Amniotic epithelial cell (primary cell): ENCODE measurements around the gene NLRP2B.
"Not testable (repeated sequence)": the region's sequence is repeated elsewhere in the genome, so short reads cannot be mapped to it uniquely, and the experiment has no call there.

Experiments
- DNase-seq: peaks from one replicate; pipeline ENCODE4 v3.0.0-alpha.2; 2010; ENCODE audit warnings: low read depth

The NLRP2B gene

DNA sequence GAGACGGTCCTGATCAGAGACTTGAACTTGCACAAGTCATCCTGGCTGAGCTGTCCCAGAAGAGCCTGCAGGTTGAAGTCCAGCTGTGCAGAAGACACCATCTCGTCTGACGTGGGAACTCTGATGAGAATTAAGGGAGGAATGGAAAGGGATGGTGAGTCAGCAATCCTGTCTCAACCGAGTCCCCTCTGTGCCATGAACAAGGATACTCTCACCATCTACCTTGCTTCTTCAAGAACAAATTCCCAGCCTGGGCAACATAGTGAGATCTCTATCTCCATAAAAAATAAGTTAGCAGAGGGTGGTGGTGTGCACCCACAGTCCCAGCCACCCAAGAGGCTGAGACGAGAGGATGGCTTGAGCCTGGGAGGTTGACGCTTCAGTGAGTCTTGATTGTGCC, at the start of gene NLRP2B:
TSS of gene NLRP2B (minus strand) at position 101 of the 400 bp plus-strand sequence.
- no peak for DNase-seq

DNA sequence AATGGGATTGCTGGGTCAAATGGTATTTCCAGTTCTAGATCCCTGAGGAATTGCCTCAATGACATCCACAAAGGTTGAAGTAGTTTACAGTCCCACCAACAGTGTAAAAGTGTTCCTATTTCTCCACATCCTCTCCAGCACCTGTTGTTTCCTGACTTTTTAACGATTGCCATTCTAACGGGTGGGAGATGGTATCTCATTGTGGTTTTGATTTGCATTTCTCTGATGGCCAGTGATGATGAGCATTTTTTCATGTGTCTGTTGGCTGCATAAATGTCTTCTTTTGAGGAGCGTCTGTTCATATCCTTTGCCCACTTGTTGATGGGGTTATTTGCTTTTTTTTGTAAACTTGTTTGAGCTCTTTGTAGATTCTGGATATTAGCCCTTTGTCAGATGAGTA, 45.9 kb upstream of the NLRP2B start:
- DNase-seq: not testable (repeated sequence)

DNA sequence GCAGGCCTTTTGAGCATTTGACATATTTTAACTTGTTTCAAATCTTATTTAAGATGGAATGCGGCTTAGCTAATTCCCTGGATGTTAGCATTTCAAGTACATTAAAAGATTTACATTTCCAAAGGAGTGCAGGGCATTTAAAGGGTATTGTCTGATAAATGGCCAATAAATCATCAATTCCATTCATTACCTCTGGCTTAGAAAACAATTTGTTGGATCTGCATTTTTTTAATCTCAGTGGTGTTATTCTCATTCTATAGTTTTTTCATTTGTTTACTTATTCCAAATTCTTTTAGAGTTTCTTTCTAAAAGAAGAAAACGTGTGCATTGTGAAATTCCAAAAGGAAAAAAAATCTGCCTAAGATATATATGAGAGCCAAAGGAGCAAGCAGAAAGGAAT, 1.3 kb upstream of the NLRP2B start:
- no peak for DNase-seq

DNA sequence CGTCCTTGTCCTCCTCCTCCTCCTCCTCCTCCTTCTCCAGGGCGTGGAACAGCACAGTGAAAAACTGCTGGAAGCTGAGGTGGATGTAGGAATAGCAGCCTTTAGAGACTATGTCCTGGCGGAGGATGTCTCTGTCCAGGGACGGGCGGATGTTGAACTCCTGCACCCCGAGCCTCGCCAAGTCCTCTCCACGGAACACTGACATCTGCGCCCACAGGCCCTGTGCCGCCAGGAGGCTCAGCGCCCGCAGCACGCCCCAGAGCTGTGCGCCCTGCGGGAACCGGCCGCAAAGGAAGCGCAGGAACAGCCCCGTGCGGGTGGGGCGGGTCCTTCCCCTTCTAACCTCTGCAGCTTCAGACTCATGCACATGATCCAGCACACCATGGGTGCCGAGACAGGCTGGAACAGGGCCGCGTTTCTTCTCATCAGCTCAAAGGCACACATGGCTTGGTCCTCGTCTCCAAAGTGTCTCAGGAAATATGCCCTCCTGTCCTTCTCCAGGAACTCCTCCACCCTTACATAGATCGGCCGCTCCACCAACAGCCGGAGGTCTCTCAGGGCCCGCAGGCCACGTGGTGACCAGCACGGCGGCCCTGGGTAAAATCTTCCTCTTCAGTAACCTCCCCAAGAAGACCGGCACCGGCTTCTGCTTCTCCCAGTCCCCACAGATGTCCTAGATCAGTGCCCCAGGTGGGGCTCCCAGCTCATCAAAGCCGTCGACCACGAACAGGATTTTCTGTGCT, 1.2 kb downstream of the NLRP2B start:
- DNase-seq: no peak

DNA sequence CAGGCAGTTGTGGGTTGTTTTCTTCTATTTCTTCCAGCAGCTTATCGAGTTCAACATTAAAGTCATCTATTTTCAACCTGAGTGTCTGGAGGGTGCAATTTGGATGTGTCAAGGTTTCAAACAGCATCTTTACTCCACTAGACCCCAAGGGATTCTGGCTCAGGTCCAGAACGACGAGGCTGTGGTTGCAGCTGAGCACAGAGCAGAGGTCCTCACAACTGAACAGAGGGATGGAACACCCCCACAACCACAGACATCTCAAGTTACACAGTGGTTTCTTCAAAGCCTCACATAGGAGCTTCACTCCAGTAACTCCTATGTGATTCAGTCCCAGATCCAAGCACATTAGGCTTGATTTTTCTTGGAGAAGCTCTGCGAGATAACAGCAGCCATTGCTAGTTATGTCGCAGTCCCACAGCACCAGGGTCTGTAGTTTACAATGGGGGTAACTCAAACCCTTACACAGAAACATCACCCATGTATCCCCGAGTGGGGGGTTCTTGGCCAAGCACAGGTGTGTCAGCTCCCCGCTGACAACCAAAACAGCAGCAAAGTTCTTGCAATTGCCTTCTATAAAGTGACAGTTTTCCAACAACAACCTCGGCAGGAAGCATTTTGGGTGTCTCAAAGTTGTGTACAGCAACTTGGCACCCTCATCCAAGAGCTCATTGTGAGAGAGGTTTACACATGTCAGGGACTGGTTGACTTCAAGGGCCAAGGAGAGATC, 2.8 kb downstream of the NLRP2B start:
- no peak for DNase-seq

DNA sequence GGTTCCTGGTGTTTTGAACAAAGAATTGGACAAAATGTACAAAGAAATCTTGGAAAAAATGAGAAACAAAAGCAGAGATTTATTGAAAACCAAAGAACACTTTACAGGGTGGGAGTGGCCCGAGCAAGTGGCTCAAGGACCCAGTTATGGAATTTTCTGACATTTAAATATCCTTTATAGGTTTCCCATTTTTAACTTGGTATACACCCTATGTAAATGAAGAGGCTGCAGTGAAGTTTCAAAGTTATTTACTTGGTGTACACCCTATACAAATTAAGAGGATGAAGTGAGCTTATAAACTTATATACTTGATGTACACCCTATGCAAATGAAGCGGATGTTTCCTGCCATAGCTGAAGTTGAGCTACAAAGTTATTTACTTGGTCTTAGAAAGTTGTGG, 4.7 kb downstream of the NLRP2B start:
- no peak for DNase-seq

DNA sequence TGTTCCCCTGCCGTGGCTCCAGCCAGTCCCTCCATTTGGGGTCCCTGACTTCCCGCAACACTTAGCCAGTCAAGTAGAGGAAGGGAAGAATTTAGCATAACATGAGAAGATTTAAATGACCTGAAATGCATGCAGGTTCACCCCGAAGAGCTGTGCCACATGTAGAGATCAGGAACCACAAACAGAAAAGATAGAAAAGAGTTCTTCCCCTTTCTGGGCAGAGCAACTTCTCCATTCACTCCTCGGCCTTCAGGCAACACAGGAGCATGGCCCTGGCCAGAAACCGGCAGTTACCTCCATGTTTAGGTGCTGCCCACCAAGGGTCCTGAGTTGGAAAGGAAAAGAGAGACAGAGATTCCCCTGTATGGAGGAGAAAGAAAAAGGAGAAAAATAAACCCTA, 5.2 kb downstream of the NLRP2B start:
- no peak for DNase-seq

DNA sequence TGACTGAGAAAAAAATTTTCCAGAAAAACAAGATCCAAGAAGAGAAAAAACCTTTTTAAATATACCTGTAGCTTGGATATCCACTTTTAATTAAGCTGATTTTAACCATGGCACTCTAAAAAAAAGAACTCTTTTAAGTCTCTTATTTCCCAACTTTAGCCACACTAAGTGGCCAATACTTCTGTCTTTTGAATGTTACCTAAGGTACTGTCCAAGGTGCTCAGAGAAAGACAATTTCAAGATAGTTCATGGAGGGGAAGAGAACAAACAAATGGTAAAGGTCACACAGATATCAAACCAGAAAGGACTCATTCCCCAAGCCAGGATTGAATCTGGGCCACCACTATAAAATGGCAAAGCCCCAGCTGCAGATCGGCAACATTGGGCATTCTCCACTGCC, 10.1 kb downstream of the NLRP2B start:
- no peak for DNase-seq

DNA sequence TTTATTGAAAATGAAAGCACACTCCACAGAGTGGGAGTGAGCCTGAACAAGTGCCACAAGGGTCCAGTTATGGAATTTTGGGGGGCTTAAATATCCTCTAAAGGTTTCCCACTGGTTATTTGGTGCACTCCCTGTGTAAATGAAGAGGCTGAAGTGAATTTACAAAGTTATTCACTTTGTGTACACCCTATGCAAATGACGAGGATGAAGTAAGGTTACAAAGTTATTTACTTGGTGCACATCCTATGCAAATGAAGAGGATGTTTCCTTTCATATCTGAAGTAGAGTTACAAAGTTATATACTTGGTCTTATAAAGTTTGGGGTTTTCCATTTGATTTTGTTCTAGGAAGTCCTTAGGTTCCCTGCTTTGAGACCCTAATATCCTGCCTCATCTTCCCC, 13.1 kb downstream of the NLRP2B start:
- DNase-seq: no peak

DNA sequence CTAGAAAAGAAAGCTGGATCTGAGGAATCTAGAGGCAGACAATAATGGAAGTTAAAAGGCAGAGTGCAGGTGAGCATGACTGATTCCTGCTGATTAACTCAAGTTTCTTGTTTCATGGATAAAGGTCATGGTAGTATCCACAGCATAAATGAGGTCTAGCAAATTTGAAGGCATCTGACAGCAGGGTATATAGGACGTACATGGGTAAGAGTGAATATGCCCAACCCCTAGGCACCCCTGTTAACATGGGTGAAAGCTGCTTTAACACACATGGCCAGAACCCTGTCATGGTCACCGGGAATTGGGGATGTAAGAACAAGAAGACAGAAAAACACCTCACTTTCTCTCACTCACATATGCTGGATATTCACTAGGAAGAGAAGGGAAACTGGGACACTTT, 25.0 kb downstream of the NLRP2B start:
- DNase-seq: no peak

DNA sequence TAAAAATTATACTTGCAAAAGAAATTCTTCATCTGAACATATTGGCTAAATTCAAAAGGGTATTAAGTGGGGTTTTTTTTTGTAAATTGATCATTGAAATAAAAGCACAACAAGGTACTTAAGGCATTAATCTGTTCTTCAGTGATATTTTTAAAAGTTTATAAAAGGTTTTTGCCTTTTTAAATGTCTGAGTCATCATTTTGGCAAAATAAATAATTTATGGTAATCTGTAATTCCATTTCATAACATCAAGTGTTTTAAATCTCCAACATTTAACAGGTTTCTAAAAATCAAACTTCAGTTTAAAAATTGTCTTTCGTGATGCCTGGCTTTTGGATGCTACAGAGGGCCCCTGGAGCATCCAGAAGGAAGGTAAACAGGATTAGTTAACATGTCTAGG, 27.4 kb downstream of the NLRP2B start:
- DNase-seq: no peak

DNA sequence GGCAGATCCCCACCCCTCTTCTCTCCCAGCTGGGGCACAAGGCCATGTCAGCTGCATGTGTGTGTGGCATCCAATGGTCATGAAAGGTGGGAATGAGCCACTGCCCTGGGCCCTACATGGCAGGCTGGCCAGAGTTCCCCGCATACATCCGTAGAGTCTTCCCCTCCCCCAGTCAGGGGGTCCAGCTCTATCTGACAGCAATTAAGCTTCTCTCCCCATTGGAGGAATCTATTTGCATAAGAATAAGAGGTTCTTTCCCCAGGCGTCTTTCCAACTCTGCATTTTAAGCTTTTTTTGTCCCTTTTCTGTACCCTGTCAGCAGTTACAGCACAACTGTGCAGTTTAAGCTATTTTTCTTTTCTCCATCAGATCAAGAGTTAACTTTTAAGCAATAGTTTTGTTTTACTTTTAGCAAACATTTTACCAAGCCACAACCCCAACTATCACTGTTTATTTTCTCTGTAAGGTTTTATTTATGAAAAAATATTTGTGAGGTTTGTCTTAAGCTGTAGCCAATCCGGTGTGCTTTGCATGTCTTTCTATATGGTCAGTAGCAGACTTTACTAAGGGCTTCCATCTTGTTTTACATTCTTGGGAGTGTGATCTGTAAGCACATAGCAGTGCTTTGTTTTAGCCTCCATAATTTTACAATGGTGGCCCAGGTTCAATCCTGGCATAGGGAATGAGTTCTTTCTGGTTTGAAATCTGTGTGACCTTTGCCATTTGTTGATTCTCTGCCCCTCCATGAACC, 28.7 kb downstream of the NLRP2B start:
- no peak for DNase-seq

DNA sequence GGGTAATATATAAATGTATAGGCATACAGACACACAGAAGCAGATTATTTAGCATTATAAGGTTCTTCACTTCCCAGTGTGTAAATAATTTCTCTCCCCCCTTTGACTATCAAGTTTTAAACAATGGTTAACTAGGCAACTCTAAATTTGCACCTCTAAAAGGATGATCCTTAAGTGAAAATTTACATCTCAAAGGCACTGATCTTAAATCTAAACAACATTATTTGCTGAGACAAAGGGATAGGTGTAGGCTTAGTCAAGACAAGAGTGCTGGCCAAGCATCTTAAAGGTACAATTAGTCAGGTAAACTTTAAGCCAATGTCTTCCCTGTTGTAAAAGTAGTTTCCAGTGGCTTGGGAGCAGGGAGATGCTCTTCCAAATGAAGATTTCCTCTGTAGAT, 33.0 kb downstream of the NLRP2B start:
- no peak for DNase-seq

DNA sequence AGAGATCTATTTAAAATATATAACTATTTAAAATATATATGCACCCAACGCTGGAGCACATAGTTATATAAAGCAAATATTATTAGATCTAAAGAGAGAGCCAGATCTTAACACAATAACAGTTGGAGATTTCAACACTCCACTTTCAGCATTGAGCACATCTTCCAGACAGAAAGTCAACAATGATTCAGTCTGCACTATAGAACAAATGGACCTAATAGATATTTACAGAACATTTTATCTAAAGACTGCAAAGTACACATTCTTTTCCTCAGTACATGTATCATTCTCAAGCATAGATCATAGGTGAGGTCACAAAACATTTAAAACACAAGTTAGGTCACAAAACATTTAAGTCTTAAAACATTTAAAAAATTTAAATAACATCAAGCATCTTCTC, 36.4 kb downstream of the NLRP2B start:
- DNase-seq: no peak

DNA sequence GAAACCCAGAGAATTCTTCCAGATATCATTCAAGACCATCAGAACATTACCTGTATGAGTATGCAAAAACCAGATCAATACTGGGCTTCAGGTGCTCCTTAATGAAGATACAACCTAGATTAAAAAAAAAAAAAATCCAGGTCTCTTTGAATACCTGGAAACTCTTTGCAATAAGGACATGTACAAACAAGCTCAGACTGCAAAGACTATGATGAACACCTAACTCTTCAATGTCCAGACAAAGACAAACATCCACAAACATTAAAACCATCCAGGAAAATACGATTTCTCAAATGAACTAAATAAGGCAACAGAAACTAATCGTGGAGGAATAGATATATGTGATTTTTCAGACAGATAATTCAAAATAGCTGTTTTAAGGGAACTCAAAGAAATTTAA, 38.7 kb downstream of the NLRP2B start:
- DNase-seq: no peak

DNA sequence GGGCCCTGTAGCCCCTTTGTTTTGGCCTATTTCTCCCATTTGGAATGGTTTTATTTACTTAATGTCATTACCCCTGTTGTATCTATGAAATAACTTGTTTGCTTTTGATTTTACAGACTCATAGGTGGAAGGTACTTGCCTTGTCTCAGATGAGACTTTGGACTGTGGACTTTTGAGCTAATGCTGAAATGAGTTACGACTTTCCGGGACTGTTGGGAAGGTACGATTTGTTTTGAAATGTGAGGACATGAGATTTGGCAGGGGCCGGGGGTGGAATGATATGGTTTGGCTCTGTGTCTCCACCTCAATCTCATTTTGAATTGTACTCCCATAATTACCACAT, 39.4 kb downstream of the NLRP2B start:
- no peak for DNase-seq

DNA sequence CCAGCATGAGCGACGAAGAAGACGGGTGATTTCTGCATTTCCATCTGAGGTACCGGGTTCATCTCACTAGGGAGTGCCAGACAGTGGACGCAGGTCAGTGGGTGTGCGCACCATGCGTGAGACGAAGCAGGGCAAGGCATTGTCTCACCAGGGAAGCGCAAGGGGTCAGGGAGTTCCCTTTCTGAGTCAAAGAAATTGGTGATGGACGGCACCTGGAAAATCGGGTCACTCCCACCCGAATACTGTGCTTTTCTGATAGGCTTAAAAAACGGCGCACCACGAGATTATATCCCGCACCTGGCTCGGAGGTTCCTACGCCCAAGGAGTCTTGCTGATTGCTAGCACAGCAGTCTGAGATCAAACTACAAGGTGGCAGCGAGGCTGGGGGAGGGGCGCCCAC, 50.6 kb downstream of the NLRP2B start:
- not testable (repeated sequence) for DNase-seq
